Osteocyte (in vitro differentiated cells): Measurements from ENCODE around the gene RNF121. TPM values are rescaled to one million over a fixed set of nuclear protein-coding genes. Genes with fewer than 3 reads are reported as not detected.

ENCODE experiments used
- DNase-seq: peaks from one replicate; pipeline ENCODE4 v3.0.0; 2021; ENCODE audit warnings: mixed read lengths; ENCODE audit not compliant: unreplicated experiment; ENCODE audit errors: extremely low spot score
- H3K27ac Mint-ChIP-seq: one replicate; pipeline ENCODE4 v1.8.0; 2021; ENCODE audit warnings: mild to moderate bottlenecking, mixed read lengths; ENCODE audit not compliant: unreplicated experiment
- H3K27me3 Mint-ChIP-seq: one replicate; pipeline ENCODE4 v1.8.0; 2021; ENCODE audit warnings: mixed read lengths; ENCODE audit not compliant: unreplicated experiment
- H3K36me3 Mint-ChIP-seq: one replicate; pipeline ENCODE4 v1.8.0; 2021; ENCODE audit warnings: mixed read lengths; ENCODE audit not compliant: unreplicated experiment
- H3K4me1 Mint-ChIP-seq: one replicate; pipeline ENCODE4 v1.8.0; 2021; ENCODE audit warnings: mixed read lengths; ENCODE audit not compliant: unreplicated experiment
- H3K4me3 Mint-ChIP-seq: one replicate; pipeline ENCODE4 v1.8.0; 2021; ENCODE audit warnings: mild to moderate bottlenecking, moderate library complexity, mixed read lengths; ENCODE audit not compliant: unreplicated experiment
- H3K9me3 Mint-ChIP-seq: one replicate; pipeline ENCODE4 v1.8.0; 2021; ENCODE audit warnings: mixed read lengths; ENCODE audit not compliant: unreplicated experiment
- CTCF ChIP-seq: fragments of 200-600 bp; sonication (generic); IDR thresholded peaks from 2 replicates; pipeline ENCODE4 v1.5.0; 2021; ENCODE audit warnings: antibody characterized with exemption, mild to moderate bottlenecking, moderate library complexity
- total RNA-seq: library from RNA; stranded (reverse); gene quantifications from 2 replicates; pipeline ENCODE4 v1.2.1, GENCODE V29; 2021

RNF121 gene
- total RNA-seq, 1 donor from 2014 or later, result 44.9 TPM

- DNase-seq, result no peak
- H3K27ac Mint-ChIP-seq, result peak overlapping the region; percentile 88
- H3K36me3 Mint-ChIP-seq, result peaks cover 21% of the 10 kb centered on the region
- peak overlapping the region; percentile 61 for H3K4me3 Mint-ChIP-seq
- no peak for TF ChIP-seq CTCF
- H3K4me1 Mint-ChIP-seq, result peaks cover 25% of the 10 kb centered on the region
- no peaks in the 10 kb centered on the region for H3K27me3 Mint-ChIP-seq
- H3K9me3 Mint-ChIP-seq, result no peaks in the 10 kb centered on the region
Observed at GRCh38 chr11:71999798-72000197, 71.0 kb downstream of the RNF121 start.

GRCh38 chr11:72000202-72000867, 71.5 kb downstream of the RNF121 start:
- Mint-ChIP-seq H3K9me3 (no peaks in the 10 kb centered on the region), H3K4me3 (no peak overlapping the region), H3K36me3 (peaks cover 22% of the 10 kb centered on the region), H3K27ac (peak overlapping the region; percentile 88), H3K4me1 (peaks cover 25% of the 10 kb centered on the region), H3K27me3 (no peaks in the 10 kb centered on the region)
- no peak for TF ChIP-seq CTCF
- DNase-seq, result no peak

- Mint-ChIP-seq H3K4me3 (no peak overlapping the region), H3K27me3 (no peaks in the 10 kb centered on the region), H3K36me3 (peaks cover 30% of the 10 kb centered on the region), H3K9me3 (no peaks in the 10 kb centered on the region), H3K4me1 (peaks cover 25% of the 10 kb centered on the region), H3K27ac (peak overlapping the region; percentile 27)
- no peak for TF ChIP-seq CTCF
- no peak for DNase-seq
Observed at GRCh38 chr11:72001285-72001684, 72.4 kb downstream of the RNF121 start.

- peaks cover 34% of the 10 kb centered on the region for H3K36me3 Mint-ChIP-seq
Observed at GRCh38 chr11:72001834-72002591, 73.2 kb downstream of the RNF121 start.

More at GRCh38 chr11:72001834-72002591, 73.2 kb downstream of the RNF121 start:
- TF ChIP-seq CTCF, result no peak
- H3K27me3 Mint-ChIP-seq, result no peaks in the 10 kb centered on the region
- H3K27ac Mint-ChIP-seq, result peak overlapping the region; percentile 67
- H3K4me3 Mint-ChIP-seq, result no peak overlapping the region
- H3K9me3 Mint-ChIP-seq, result no peaks in the 10 kb centered on the region
- DNase-seq, result no peak
- H3K4me1 Mint-ChIP-seq, result peaks cover 25% of the 10 kb centered on the region
